HepG2 (cell line): ENCODE results near the gene MTHFD1. TPM values are rescaled to one million over a fixed set of nuclear protein-coding genes. Genes with fewer than 3 reads are reported as not detected.
A peak's percentile ranks its signal among the peaks of the same experiment; 100 is the strongest.

ENCODE experiments used
- BHLHE40 ChIP-seq: IDR thresholded peaks from 2 replicates; pipeline ENCODE4 v1.6.1; 2011; ENCODE audit warnings: low read length, improper control_type of control experiment
- CHCHD3 ChIP-seq: sonication (generic); formaldehyde crosslinking; IDR thresholded peaks from 2 replicates; pipeline ENCODE4 v1.8.0; 2022; ENCODE audit warnings: mild to moderate bottlenecking, missing genetic modification reagents, moderate library complexity
- DNMT1 ChIP-seq: sonication (generic); formaldehyde crosslinking; IDR thresholded peaks from 2 replicates; pipeline ENCODE4 v1.5.1; 2020; ENCODE audit warnings: mild to moderate bottlenecking, missing genetic modification reagents
- FOXK1 ChIP-seq: sonication (generic); formaldehyde crosslinking; IDR thresholded peaks from 2 replicates; pipeline ENCODE4 v1.4.0; 2020; ENCODE audit warnings: low read depth, missing genetic modification reagents, borderline replicate concordance
- FOXM1 ChIP-seq: sonication (generic); formaldehyde crosslinking; IDR thresholded peaks from 2 replicates; pipeline ENCODE4 v1.5.0; 2020; ENCODE audit warnings: missing genetic modification reagents
- HCFC1 ChIP-seq: fragments of 150-350 bp; IDR thresholded peaks from 2 replicates; pipeline ENCODE4 v1.6.1; 2014; ENCODE audit warnings: low read depth, low read length
- HDAC1 ChIP-seq: sonication (generic); formaldehyde crosslinking; IDR thresholded peaks from 2 replicates; pipeline ENCODE4 v1.5.1; 2020; ENCODE audit warnings: mild to moderate bottlenecking, missing genetic modification reagents
- HNF4G ChIP-seq, 2 experiments: sonication (generic) in 1 of 2; formaldehyde crosslinking in 1 of 2; IDR thresholded peaks; 2 replicates each; pipeline versions ENCODE4 v1.4.0 to v1.6.1; 2011 to 2020; ENCODE audit warnings: borderline replicate concordance in 2 of 2, low read depth in 2 of 2, mild to moderate bottlenecking in 2 of 2, low read length in 1 of 2, missing genetic modification reagents in 1 of 2, moderate library complexity in 1 of 2
- MBD4 ChIP-seq: IDR thresholded peaks from 2 replicates; pipeline ENCODE4 v1.6.1; 2012; ENCODE audit warnings: low read length, inconsistent platforms, borderline replicate concordance
- MTA1 ChIP-seq: sonication (generic); formaldehyde crosslinking; IDR thresholded peaks from 2 replicates; pipeline ENCODE4 v1.4.0; 2020; ENCODE audit warnings: missing genetic modification reagents, mild to moderate bottlenecking, borderline replicate concordance
- MTF1 ChIP-seq: sonication (generic); formaldehyde crosslinking; IDR thresholded peaks from 2 replicates; pipeline ENCODE4 v1.5.0; 2020; ENCODE audit warnings: missing genetic modification reagents
- NCOA1 ChIP-seq: sonication (generic); formaldehyde crosslinking; IDR thresholded peaks from 2 replicates; pipeline ENCODE4 v1.9.0; 2021; ENCODE audit warnings: missing genetic modification reagents
- SP2 ChIP-seq: sonication (generic); formaldehyde crosslinking; IDR thresholded peaks from 2 replicates; pipeline ENCODE4 v1.5.1; 2020; ENCODE audit warnings: mild to moderate bottlenecking, missing genetic modification reagents
- SRSF4 ChIP-seq: fragments of 200-400 bp; formaldehyde crosslinking; IDR thresholded peaks from one replicate; pipeline ENCODE4 v1.6.1; 2018; ENCODE audit warnings: mild to moderate bottlenecking, low read depth, low read length, moderate library complexity; ENCODE audit not compliant: poor library complexity, severe bottlenecking
- YEATS2 ChIP-seq: sonication (generic); formaldehyde crosslinking; IDR thresholded peaks from 2 replicates; pipeline ENCODE4 v1.4.0; 2020; ENCODE audit warnings: missing genetic modification reagents, borderline replicate concordance
- ZFP1 ChIP-seq: IDR thresholded peaks from 2 replicates; pipeline ENCODE4 v1.6.1; 2016
- ZNF205 ChIP-seq: IDR thresholded peaks from 2 replicates; pipeline ENCODE4 v1.6.1; 2018; ENCODE audit warnings: missing biosample characterization, missing genetic modification reagents
- ZNF329 ChIP-seq: sonication (generic); formaldehyde crosslinking; IDR thresholded peaks from 2 replicates; pipeline ENCODE4 v1.9.0; 2021; ENCODE audit warnings: low read depth, mild to moderate bottlenecking, missing genetic modification reagents
- ZNF33B ChIP-seq: sonication (generic); formaldehyde crosslinking; IDR thresholded peaks from 2 replicates; pipeline ENCODE4 v1.5.1; 2020; ENCODE audit warnings: mild to moderate bottlenecking, missing genetic modification reagents
- ZNF451 ChIP-seq: sonication (generic); formaldehyde crosslinking; IDR thresholded peaks from 2 replicates; pipeline ENCODE4 v1.5.0; 2020; ENCODE audit warnings: mild to moderate bottlenecking, missing genetic modification reagents
- ZNF484 ChIP-seq: sonication (generic); formaldehyde crosslinking; IDR thresholded peaks from 2 replicates; pipeline ENCODE4 v1.5.1; 2020; ENCODE audit warnings: mild to moderate bottlenecking, low read depth, missing genetic modification reagents, borderline replicate concordance
- ZNF546 ChIP-seq: sonication (generic); formaldehyde crosslinking; conservative IDR thresholded peaks from 2 replicates; pipeline ENCODE4 v1.8.1; 2023; ENCODE audit warnings: mild to moderate bottlenecking, missing genetic modification reagents
- ZNF747 ChIP-seq: sonication (generic); formaldehyde crosslinking; IDR thresholded peaks from 2 replicates; pipeline ENCODE4 v1.8.1; 2023; ENCODE audit warnings: missing genetic modification reagents, mild to moderate bottlenecking, borderline replicate concordance
- polyA plus RNA-seq, 8 experiments: library from polyadenylated mRNA; depleted of rRNA in 3 of 8; stranded (reverse) in 7 of 8; unstranded in 1 of 8; fragments of >200 nt; fragmentation: Illumina TruSeq in 4 of 8; extraction: Trizol in 4 of 8; gene quantifications; 2 replicates each; pipeline versions ENCODE4 v1.2.1 to v1.2.3, GENCODE V29; 2011 to 2016; ENCODE audit warnings: low read depth in 4 of 8, missing spikeins in 1 of 8, mixed read lengths in 1 of 8; ENCODE audit not compliant: insufficient read depth in 1 of 8
- total RNA-seq, 5 experiments: library from RNA; depleted of rRNA; stranded (reverse); fragments of >200 nt; fragmentation: Illumina TruSeq; extraction: Trizol; gene quantifications; 2 replicates each; pipeline ENCODE4 v1.2.3, GENCODE V29; 2016; ENCODE audit warnings: low read depth in 1 of 5
- TF ChIP-seq, protein P1 (sequence below): sonication (generic); formaldehyde crosslinking; IDR thresholded peaks from 2 replicates; pipeline ENCODE4 v1.4.0; 2020; ENCODE audit warnings: mild to moderate bottlenecking, missing genetic modification reagents
- TF ChIP-seq, protein P2 (sequence below): sonication (generic); formaldehyde crosslinking; IDR thresholded peaks from 2 replicates; pipeline ENCODE4 v1.4.0; 2020; ENCODE audit warnings: low read depth, mild to moderate bottlenecking, missing genetic modification reagents
- TF ChIP-seq, protein P3 (sequence below): sonication (generic); formaldehyde crosslinking; IDR thresholded peaks from 2 replicates; pipeline ENCODE4 v1.4.0; 2020; ENCODE audit warnings: mild to moderate bottlenecking, missing genetic modification reagents
- TF ChIP-seq, protein P4 (sequence below): sonication (generic); formaldehyde crosslinking; IDR thresholded peaks from 2 replicates; pipeline ENCODE4 v1.5.0; 2020; ENCODE audit warnings: mild to moderate bottlenecking, missing genetic modification reagents

The MTHFD1 gene
- total and polyA plus RNA-seq, 2 of the 13 experiments (the other 11 are each of a cell fraction or from before 2014, with no cell fraction given): 31.0 to 106 TPM

DNA sequence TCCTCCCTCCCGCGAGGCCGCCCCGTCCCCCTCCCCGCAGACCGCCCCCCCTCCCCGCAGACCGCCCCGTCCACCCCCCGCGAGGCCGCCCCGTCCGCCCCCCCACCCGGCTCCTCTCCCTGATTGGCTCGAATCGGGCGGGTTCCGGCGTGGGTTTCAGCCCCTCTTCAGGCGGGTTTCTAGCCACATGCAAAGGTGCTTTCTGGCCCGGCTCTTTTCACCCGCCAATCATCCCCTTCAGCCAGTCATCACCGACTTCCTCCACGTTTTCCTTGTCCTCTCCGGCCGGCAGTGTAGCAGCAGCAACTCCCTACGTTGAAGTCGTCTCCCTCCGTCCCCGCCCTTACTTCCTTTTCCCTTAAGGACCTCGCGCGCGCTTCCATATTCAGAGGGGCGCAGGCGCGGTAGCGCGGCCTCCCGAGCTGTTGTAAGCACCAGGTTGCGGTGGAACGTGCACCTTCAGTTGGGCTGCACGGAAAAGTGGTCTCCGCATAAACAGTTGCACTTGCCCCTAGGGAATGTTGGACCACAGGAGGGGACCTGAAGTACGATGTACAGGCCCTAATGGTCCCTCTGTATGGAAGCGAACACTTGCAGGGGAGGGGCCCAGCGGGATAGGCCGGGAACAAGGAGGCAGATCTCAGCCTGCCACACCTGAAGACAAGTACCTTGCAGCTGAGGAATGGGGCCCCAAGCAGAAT lies 49.4 kb upstream of the MTHFD1 start (continued):
- TF ChIP-seq SRSF4 (no peak), BHLHE40 (no peak), CHCHD3 (CRISPR knock-in tag) (no peak), MTA1 (CRISPR knock-in tag) (no peak), ZNF546 (no peak; the same call in 1 of the 2 replicates), FOXK1 (CRISPR knock-in tag) (no peak; the same call in 1 of the 2 replicates), ZFP1 (CRISPR knock-in tag) (no peak), HDAC1 (CRISPR knock-in tag) (no peak; the same call in 1 of the 2 replicates), ZNF33B (CRISPR knock-in tag) (no peak), ZNF484 (no peak), NCOA1 (CRISPR knock-in tag) (no peak), HNF4G (IDR thresholded peaks at IDR 0.05; ENCODE audit: borderline replicate concordance, low read depth, low read length) (no peak), HNF4G (CRISPR knock-in tag; IDR thresholded peaks at IDR 0.05; ENCODE audit: borderline replicate concordance, low read depth) (no peak), ZNF205 (CRISPR knock-in tag) (no peak), DNMT1 (CRISPR knock-in tag) (no peak), MTF1 (CRISPR knock-in tag) (no peak), ZNF747 (CRISPR knock-in tag) (peak; percentile 46; the same call in 1 of the 2 replicates), ZNF451 (no peak), FOXM1 (CRISPR knock-in tag) (no peak), SP2 (CRISPR knock-in tag) (peak; percentile 72), HCFC1 (no peak), MBD4 (no peak), ZNF329 (CRISPR knock-in tag) (no peak), YEATS2 (CRISPR knock-in tag) (peak; percentile 78)
- TF ChIP-seq, protein P1, sequence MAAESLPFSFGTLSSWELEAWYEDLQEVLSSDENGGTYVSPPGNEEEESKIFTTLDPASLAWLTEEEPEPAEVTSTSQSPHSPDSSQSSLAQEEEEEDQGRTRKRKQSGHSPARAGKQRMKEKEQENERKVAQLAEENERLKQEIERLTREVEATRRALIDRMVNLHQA: no peak
- TF ChIP-seq, protein P2, sequence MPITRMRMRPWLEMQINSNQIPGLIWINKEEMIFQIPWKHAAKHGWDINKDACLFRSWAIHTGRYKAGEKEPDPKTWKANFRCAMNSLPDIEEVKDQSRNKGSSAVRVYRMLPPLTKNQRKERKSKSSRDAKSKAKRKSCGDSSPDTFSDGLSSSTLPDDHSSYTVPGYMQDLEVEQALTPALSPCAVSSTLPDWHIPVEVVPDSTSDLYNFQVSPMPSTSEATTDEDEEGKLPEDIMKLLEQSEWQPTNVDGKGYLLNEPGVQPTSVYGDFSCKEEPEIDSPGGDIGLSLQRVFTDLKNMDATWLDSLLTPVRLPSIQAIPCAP (CRISPR knock-in tag): 0 out of 2 replicates have a peak, but pooled peaks have one; percentile 79
- TF ChIP-seq, protein P3, sequence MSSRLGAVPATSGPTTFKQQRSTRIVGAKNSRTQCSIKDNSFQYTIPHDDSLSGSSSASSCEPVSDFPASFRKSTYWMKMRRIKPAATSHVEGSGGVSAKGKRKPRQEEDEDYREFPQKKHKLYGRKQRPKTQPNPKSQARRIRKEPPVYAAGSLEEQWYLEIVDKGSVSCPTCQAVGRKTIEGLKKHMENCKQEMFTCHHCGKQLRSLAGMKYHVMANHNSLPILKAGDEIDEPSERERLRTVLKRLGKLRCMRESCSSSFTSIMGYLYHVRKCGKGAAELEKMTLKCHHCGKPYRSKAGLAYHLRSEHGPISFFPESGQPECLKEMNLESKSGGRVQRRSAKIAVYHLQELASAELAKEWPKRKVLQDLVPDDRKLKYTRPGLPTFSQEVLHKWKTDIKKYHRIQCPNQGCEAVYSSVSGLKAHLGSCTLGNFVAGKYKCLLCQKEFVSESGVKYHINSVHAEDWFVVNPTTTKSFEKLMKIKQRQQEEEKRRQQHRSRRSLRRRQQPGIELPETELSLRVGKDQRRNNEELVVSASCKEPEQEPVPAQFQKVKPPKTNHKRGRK (CRISPR knock-in tag): 0 out of 2 replicates have a peak, but pooled peaks have one; percentile 49
- TF ChIP-seq, protein P4, sequence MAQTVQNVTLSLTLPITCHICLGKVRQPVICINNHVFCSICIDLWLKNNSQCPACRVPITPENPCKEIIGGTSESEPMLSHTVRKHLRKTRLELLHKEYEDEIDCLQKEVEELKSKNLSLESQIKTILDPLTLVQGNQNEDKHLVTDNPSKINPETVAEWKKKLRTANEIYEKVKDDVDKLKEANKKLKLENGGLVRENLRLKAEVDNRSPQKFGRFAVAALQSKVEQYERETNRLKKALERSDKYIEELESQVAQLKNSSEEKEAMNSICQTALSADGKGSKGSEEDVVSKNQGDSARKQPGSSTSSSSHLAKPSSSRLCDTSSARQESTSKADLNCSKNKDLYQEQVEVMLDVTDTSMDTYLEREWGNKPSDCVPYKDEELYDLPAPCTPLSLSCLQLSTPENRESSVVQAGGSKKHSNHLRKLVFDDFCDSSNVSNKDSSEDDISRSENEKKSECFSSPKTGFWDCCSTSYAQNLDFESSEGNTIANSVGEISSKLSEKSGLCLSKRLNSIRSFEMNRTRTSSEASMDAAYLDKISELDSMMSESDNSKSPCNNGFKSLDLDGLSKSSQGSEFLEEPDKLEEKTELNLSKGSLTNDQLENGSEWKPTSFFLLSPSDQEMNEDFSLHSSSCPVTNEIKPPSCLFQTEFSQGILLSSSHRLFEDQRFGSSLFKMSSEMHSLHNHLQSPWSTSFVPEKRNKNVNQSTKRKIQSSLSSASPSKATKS (CRISPR knock-in tag): 0 out of 2 replicates have a peak, but pooled peaks have one; percentile 46
